Keratinocyte (primary cell): ENCODE results near the gene PBOV1. TPM values are rescaled to one million over a fixed set of nuclear protein-coding genes. Genes with fewer than 3 reads are reported as not detected.

Source experiments
- DNase-seq: peaks from one replicate; pipeline ENCODE4 v3.0.0-alpha.2; 2011; ENCODE audit warnings: low read depth, missing footprints, low spot score
- FAIRE-seq: peaks from 2 replicates; lab custom pipeline; 2011; peaks lifted over from hg19 to GRCh38; lab: Jason Lieb, UNC
- H2AFZ ChIP-seq: 2 replicates; pipeline ENCODE4 v1.6.0; 2012; ENCODE audit warnings: low read length, control low read depth, inconsistent platforms; ENCODE audit not compliant: control insufficient read depth
- H3K27ac ChIP-seq: 2 replicates; pipeline ENCODE4 v1.5.1; 2011; ENCODE audit warnings: low read length; ENCODE audit not compliant: control insufficient read depth, insufficient read depth
- H3K27me3 ChIP-seq: 3 replicates; pipeline ENCODE4 v1.6.0; 2011; ENCODE audit warnings: low read length; ENCODE audit not compliant: control insufficient read depth, insufficient read depth; ENCODE audit errors: extremely low read depth
- H3K36me3 ChIP-seq, 2 experiments: 2 replicates in 1 of 2; 3 replicates in 1 of 2; pipeline ENCODE4 v1.5.1; 2011; ENCODE audit warnings: low read length in 2 of 2, mild to moderate bottlenecking in 1 of 2; ENCODE audit not compliant: control insufficient read depth in 2 of 2, insufficient read depth in 2 of 2; ENCODE audit errors: extremely low read depth in 1 of 2
- H3K4me1 ChIP-seq: 3 replicates; pipeline ENCODE4 v1.5.1; 2011; ENCODE audit warnings: low read length; ENCODE audit not compliant: control insufficient read depth, insufficient read depth; ENCODE audit errors: extremely low read depth
- H3K4me2 ChIP-seq: 3 replicates; pipeline ENCODE4 v1.6.0; 2011; ENCODE audit warnings: low read depth, low read length; ENCODE audit not compliant: control insufficient read depth, insufficient read depth; ENCODE audit errors: extremely low read depth
- H3K4me3 ChIP-seq, 3 experiments: fragments of 200-600 bp in 1 of 3; sonication (generic) in 1 of 3; 2 replicates in 2 of 3; 3 replicates in 1 of 3; pipeline ENCODE4 v1.5.1; 2011 to 2016; ENCODE audit warnings: low read length in 3 of 3, mild to moderate bottlenecking in 3 of 3, control low read depth in 2 of 3, inconsistent platforms in 1 of 3, low read depth in 1 of 3, mixed read lengths in 1 of 3, mixed run types in 1 of 3, moderate library complexity in 1 of 3; ENCODE audit not compliant: control insufficient read depth in 2 of 3, insufficient read depth in 2 of 3; ENCODE audit errors: extremely low read depth in 1 of 3
- H3K79me2 ChIP-seq: 2 replicates; pipeline ENCODE4 v1.6.0; 2012; ENCODE audit warnings: low read length; ENCODE audit not compliant: control insufficient read depth, insufficient read depth
- H3K9ac ChIP-seq: 3 replicates; pipeline ENCODE4 v1.6.0; 2011; ENCODE audit warnings: low read length; ENCODE audit not compliant: control insufficient read depth, insufficient read depth; ENCODE audit errors: extremely low read depth
- H3K9me1 ChIP-seq: 3 replicates; pipeline ENCODE4 v1.6.0; 2011; ENCODE audit warnings: low read length; ENCODE audit not compliant: control insufficient read depth, insufficient read depth; ENCODE audit errors: extremely low read depth
- H3K9me3 ChIP-seq: 2 replicates; pipeline ENCODE4 v1.5.1; 2012; ENCODE audit warnings: low read depth, low read length; ENCODE audit not compliant: control insufficient read depth
- H4K20me1 ChIP-seq: 3 replicates; pipeline ENCODE4 v1.6.0; 2011; ENCODE audit warnings: low read length; ENCODE audit not compliant: control insufficient read depth, insufficient read depth; ENCODE audit errors: extremely low read depth
- CTCF ChIP-seq, 3 experiments: IDR thresholded peaks in 1 of 3; conservative IDR thresholded peaks in 1 of 3; optimal IDR thresholded peaks in 1 of 3; 2 replicates in 2 of 3; 3 replicates in 1 of 3; pipeline versions ENCODE3 to v1.5.1; 2011; ENCODE audit warnings: low read length in 3 of 3, mild to moderate bottlenecking in 3 of 3, moderate library complexity in 2 of 3, control low read depth in 1 of 3, inconsistent platforms in 1 of 3; ENCODE audit not compliant: insufficient read depth in 2 of 3; ENCODE audit errors: extremely low read depth in 1 of 3
- EZH2 ChIP-seq: IDR thresholded peaks from one replicate; pipeline ENCODE4 v1.6.1; 2012; ENCODE audit warnings: inconsistent platforms, mild to moderate bottlenecking, low read length, moderate library complexity
- dilution Hi-C: fragments of 300-500 bp; cut with MboI; formaldehyde crosslinking; loops from one replicate; pipeline ENCODE4 v1.7.0; 2020; ENCODE audit warnings: low sequenced_read_pairs; ENCODE audit not compliant: extremely low pct_ligation_motif_present
- polyA plus RNA-seq, 5 experiments: library from polyadenylated mRNA; depleted of rRNA in 3 of 5; stranded (reverse) in 3 of 5; stranded (forward) in 1 of 5; unstranded in 1 of 5; fragments of >200 nt; gene quantifications; 1 replicate in 1 of 5; 2 replicates in 3 of 5; 3 replicates in 1 of 5; pipeline versions ENCODE4 v1.2.1 to v1.2.3, GENCODE V29; 2011 to 2012; ENCODE audit warnings: missing spikeins in 2 of 5, low read depth in 1 of 5, low replicate concordance in 1 of 5

The PBOV1 gene
- polyA plus RNA-seq, 1 donor (not counting 4 experiments of a cell fraction or from before 2014, with no cell fraction given): not detected

- Histone ChIP-seq H3K4me2 (no peak overlapping the region), H2AFZ (no peak overlapping the region), H3K9me1 (no peaks in the 10 kb centered on the region), H3K79me2 (no peaks in the 10 kb centered on the region), H3K4me1 (no peaks in the 10 kb centered on the region), H3K36me3 (no peaks in the 10 kb centered on the region), H3K27me3 (no peaks in the 10 kb centered on the region), H4K20me1 (no peaks in the 10 kb centered on the region), H3K27ac (no peak overlapping the region), H3K9ac (no peak overlapping the region), H3K4me3 (no peak overlapping the region), H3K9me3 (no peaks in the 10 kb centered on the region)
- TF ChIP-seq EZH2: no peak
- no peak for TF ChIP-seq CTCF (optimal IDR thresholded peaks at IDR 0.05 in 1 of 3, IDR thresholded peaks at IDR 0.05 in 1 of 3, conservative IDR thresholded peaks at IDR 0.05 in 1 of 3; ENCODE audit: extremely low read depth in 1 of 3, insufficient read depth in 2 of 3, low read length in 3 of 3)
- FAIRE-seq (no peak), DNase-seq (no peak)
- dilution Hi-C loops: no loop called here
These were observed 43.0 kb upstream of the PBOV1 start for GRCh38 chr6:138261116-138261780.

GRCh38 chr6:138258991-138259390 is 40.7 kb upstream of the PBOV1 start:
- H3K36me3 ChIP-seq: no peaks in the 10 kb centered on the region
- H3K9ac ChIP-seq: no peak overlapping the region
- DNase-seq (no peak), FAIRE-seq (no peak)
- H3K4me1 ChIP-seq: no peaks in the 10 kb centered on the region
- H3K27me3 ChIP-seq: no peaks in the 10 kb centered on the region
- H4K20me1 ChIP-seq: no peaks in the 10 kb centered on the region
- no peak overlapping the region for H2AFZ ChIP-seq
- no peak overlapping the region for H3K4me2 ChIP-seq
- no peaks in the 10 kb centered on the region for H3K9me1 ChIP-seq
- H3K4me3 ChIP-seq: no peak overlapping the region
- no peaks in the 10 kb centered on the region for H3K79me2 ChIP-seq
- TF ChIP-seq CTCF (optimal IDR thresholded peaks at IDR 0.05 in 1 of 3, IDR thresholded peaks at IDR 0.05 in 1 of 3, conservative IDR thresholded peaks at IDR 0.05 in 1 of 3; ENCODE audit: extremely low read depth in 1 of 3, insufficient read depth in 2 of 3, low read length in 3 of 3) (no peak), EZH2 (no peak)
- no peaks in the 10 kb centered on the region for H3K9me3 ChIP-seq
- no peak overlapping the region for H3K27ac ChIP-seq
- dilution Hi-C loops: no loop called here
